GM12875 (cell line): ENCODE data around the gene INSM2.

ENCODE experiments used
- H3K4me3 ChIP-seq: one replicate; pipeline ENCODE4 v1.5.1; 2011; ENCODE audit warnings: low read depth, low read length, control low read depth
- TF ChIP-seq, protein P1 (sequence below): IDR thresholded peaks from 2 replicates; pipeline ENCODE4 v1.5.1; 2011; ENCODE audit warnings: low read depth, mild to moderate bottlenecking, control low read depth, inconsistent platforms, low read length, moderate library complexity, borderline replicate concordance; ENCODE audit not compliant: insufficient read depth

The INSM2 gene

DNA sequence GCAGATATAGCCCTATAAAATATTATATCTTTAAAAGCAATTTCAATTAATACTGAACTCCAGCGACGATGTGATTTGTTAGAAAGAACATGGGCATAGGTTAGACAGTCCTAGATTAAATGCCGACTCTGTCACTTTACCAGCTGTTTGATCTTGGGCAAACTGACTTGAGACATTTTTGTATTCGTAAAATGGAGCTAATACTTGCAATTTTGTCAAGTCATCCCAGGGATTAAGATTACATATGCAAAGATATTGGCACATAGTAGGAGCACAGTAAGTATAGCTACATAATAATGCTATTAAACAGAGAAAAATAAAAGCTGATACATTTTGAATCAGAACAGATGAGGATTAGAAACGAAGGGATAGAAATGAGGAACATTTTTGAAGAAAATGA lies 9.0 kb downstream of the INSM2 start:
- no peak overlapping the region for H3K4me3 ChIP-seq
- TF ChIP-seq, protein P1, sequence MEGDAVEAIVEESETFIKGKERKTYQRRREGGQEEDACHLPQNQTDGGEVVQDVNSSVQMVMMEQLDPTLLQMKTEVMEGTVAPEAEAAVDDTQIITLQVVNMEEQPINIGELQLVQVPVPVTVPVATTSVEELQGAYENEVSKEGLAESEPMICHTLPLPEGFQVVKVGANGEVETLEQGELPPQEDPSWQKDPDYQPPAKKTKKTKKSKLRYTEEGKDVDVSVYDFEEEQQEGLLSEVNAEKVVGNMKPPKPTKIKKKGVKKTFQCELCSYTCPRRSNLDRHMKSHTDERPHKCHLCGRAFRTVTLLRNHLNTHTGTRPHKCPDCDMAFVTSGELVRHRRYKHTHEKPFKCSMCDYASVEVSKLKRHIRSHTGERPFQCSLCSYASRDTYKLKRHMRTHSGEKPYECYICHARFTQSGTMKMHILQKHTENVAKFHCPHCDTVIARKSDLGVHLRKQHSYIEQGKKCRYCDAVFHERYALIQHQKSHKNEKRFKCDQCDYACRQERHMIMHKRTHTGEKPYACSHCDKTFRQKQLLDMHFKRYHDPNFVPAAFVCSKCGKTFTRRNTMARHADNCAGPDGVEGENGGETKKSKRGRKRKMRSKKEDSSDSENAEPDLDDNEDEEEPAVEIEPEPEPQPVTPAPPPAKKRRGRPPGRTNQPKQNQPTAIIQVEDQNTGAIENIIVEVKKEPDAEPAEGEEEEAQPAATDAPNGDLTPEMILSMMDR, result no peak

DNA sequence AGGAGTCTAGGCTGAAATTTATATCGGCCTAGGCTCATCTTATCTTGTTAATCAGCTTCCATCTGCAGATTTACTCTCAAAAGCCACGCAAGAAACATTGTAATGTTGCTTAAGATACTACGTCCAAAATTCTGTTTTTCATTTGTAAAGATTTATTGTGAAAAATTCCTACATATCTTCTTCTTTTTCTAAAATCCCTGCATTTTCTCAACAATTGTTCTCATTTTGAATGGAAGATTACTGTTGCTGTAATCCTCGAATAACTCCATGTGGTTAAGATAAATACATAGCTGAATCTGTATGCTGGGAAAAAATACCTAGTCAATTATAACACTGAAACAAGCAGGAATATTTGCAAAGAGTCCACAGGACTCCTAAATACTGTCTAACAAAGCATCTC lies 15.6 kb downstream of the INSM2 start:
- H3K4me3 ChIP-seq, result no peak overlapping the region
- TF ChIP-seq, protein P1, result no peak

DNA sequence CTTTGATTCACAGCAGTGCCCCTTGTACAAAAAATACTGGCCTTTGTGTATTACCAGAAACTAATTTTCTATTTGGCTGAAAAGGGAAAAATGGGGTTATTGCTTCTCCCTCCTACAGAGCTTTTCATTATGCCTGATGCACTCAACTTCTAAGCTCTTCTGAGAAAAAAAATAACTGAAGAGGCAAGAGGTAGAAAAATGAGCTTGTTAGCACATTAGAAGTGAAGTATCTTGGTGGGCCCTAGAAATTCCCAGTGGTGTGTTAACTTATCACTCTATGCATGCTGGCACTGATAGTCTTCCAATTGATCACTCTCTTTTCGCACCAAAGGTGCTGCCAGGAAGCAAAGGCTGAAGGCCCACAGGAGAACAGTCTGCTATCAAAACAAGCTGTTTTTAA lies 17.1 kb downstream of the INSM2 start:
- H3K4me3 ChIP-seq, result no peak overlapping the region
- TF ChIP-seq, protein P1, result no peak

DNA sequence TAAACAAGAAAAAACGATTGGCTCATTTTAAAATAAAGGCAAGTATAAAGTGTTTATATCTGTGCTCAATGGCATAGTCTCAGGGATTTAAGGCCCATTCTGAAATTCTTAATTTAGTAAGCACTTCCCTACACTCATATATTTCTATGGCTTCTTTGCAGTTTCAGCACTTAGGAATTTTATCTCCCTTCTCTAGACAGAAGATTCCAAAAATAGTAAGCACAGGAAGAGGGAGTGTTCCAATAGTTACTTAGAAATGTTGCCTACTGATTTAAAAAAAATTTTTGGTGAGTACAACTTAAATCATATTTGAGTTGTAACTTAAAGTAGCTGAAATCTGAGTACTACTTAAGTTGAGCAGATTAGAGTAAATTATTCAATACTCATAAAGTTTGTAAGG lies 19.8 kb downstream of the INSM2 start:
- TF ChIP-seq, protein P1, result no peak
- H3K4me3 ChIP-seq, result no peak overlapping the region

DNA sequence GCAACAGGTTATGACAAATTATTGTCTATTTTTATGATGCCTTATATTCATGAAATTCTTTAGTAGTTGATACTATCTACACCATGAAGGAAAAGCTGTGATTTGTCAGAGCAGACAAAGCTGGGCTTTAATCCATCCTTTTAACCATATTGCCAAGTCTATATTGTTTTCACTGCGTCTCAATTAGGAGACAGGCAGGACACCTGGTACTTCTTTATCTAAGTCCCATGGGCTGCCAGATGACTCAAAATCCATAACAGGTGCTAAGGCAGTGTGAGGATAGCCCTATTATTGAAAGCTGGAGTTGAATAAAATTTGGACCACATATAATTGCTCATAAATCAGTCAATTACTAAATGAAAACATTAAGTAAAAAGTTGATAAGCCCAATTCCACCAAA lies 22.6 kb downstream of the INSM2 start:
- TF ChIP-seq, protein P1, result no peak

DNA sequence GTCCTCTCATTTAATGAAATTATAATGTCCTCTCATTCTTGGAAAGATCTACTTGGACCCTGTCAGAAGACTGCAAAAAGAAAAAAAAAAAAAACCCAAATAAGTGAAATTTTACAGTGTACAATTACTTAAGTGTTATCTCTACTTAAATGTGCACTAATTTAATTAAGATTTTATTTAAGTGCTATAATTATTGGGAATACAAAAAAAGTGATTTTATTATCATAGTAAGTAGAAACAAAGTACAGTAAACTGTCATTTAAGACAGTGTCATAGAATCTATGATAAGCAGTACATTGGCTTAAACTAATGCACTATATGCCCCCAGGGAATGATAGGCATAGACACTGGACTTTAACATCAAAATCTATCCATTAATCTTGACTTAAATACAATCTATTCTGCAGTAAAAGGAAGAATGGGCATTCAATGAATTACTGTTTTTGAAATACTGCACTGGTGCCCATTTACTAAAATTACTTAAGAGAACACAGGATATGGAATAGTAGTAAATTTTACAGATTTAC lies 23.3 kb downstream of the INSM2 start:
- H3K4me3 ChIP-seq, result no peak overlapping the region
- TF ChIP-seq, protein P1, result no peak

More for the DNA sequence above, 22.6 kb downstream of the INSM2 start:
- no peak overlapping the region for H3K4me3 ChIP-seq

DNA sequence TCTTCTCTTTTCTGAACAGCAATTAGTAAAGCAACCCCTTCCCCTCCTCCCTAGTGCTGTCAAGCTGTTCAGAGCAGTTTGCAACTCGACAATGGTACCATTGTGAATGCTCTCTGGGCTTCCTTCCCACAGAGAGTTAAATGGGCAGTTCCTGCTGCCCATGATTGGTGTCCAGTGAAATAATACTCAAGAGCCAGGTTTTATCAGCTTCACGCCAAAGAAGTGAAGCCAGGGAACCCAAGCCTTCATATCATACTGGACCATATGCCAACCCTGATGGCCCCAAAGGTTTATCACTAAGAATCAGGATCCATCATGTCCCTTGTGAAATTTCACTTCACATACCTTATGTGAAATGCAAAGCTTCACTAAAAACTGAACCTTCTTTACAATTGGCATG lies 24.7 kb downstream of the INSM2 start:
- H3K4me3 ChIP-seq, result no peak overlapping the region
- TF ChIP-seq, protein P1, result no peak
